Liver (tissue), 9 donors: Measurements from ENCODE around the gene LYST. TPM values are rescaled to one million over a fixed set of nuclear protein-coding genes. Genes with fewer than 3 reads are reported as not detected.

Source experiments
- DNase-seq: peaks from one replicate; pipeline ENCODE4 v3.0.0-alpha.2; 2017; ENCODE audit warnings: low spot score
- H3K27ac ChIP-seq, 2 donors: one replicate each; pipeline ENCODE4 v1.7.0; 2013; ENCODE audit warnings: inconsistent platforms in 2 of 2, low read length in 2 of 2, control low read depth in 1 of 2, low read depth in 1 of 2, mild to moderate bottlenecking in 1 of 2
- H3K27me3 ChIP-seq, 4 donors: one replicate each; pipeline versions ENCODE4 v1.6.1 to v1.7.0; 2013; ENCODE audit warnings: low read length in 3 of 4, inconsistent platforms in 1 of 4, mild to moderate bottlenecking in 1 of 4, moderate library complexity in 1 of 4; ENCODE audit not compliant: control insufficient read depth in 4 of 4, insufficient read depth in 4 of 4
- H3K36me3 ChIP-seq, 4 donors: one replicate each; pipeline versions ENCODE4 v1.6.1 to v1.7.0; 2013; ENCODE audit warnings: low read length in 3 of 4, mild to moderate bottlenecking in 3 of 4, low read depth in 1 of 4, moderate library complexity in 1 of 4; ENCODE audit not compliant: control insufficient read depth in 4 of 4, insufficient read depth in 3 of 4
- H3K4me1 ChIP-seq, 4 donors: one replicate each; pipeline versions ENCODE4 v1.6.1 to v1.7.0; 2013; ENCODE audit warnings: low read length in 3 of 4, mild to moderate bottlenecking in 3 of 4, moderate library complexity in 1 of 4; ENCODE audit not compliant: control insufficient read depth in 4 of 4, insufficient read depth in 4 of 4
- H3K4me3 ChIP-seq, 3 donors: one replicate each; pipeline versions ENCODE4 v1.6.1 to v1.7.0; 2013; ENCODE audit warnings: low read length in 3 of 3, control low read depth in 1 of 3, low read depth in 1 of 3, mild to moderate bottlenecking in 1 of 3
- H3K9ac ChIP-seq, 2 donors: one replicate each; pipeline ENCODE4 v1.7.0; 2013; ENCODE audit warnings: low read length in 2 of 2, mild to moderate bottlenecking in 2 of 2, moderate library complexity in 2 of 2, control low read depth in 1 of 2, low read depth in 1 of 2
- H3K9me3 ChIP-seq, 4 donors: one replicate each; pipeline versions ENCODE4 v1.6.1 to v1.7.0; 2013; ENCODE audit warnings: low read length in 3 of 4; ENCODE audit not compliant: control insufficient read depth in 4 of 4
- EGR1 ChIP-seq, 2 donors: IDR thresholded peaks; 2 replicates each; pipeline ENCODE4 v1.6.1; 2016 to 2018; ENCODE audit warnings: antibody characterized with exemption in 2 of 2, low read depth in 2 of 2
- FOXA1 ChIP-seq: IDR thresholded peaks from 2 replicates; pipeline ENCODE4 v1.6.1; 2016; ENCODE audit warnings: antibody characterized with exemption
- FOXA2 ChIP-seq: IDR thresholded peaks from 2 replicates; pipeline ENCODE4 v1.6.1; 2016; ENCODE audit warnings: antibody characterized with exemption
- GABPA ChIP-seq, 2 donors: IDR thresholded peaks in 1 of 2; conservative IDR thresholded peaks in 1 of 2; 2 replicates each; pipeline ENCODE4 v1.6.1; 2016; ENCODE audit warnings: antibody characterized with exemption in 2 of 2, mild to moderate bottlenecking in 1 of 2, moderate library complexity in 1 of 2
- HNF4A ChIP-seq, 2 donors: conservative IDR thresholded peaks; 2 replicates each; pipeline ENCODE4 v1.6.1; 2016; ENCODE audit warnings: antibody characterized with exemption in 2 of 2, mild to moderate bottlenecking in 2 of 2
- HNF4G ChIP-seq: IDR thresholded peaks from 2 replicates; pipeline ENCODE4 v1.6.1; 2016; ENCODE audit warnings: antibody characterized with exemption
- JUND ChIP-seq, 2 donors: IDR thresholded peaks; 2 replicates each; pipeline ENCODE4 v1.6.1; 2016; ENCODE audit warnings: antibody characterized with exemption in 2 of 2
- NR2F2 ChIP-seq: IDR thresholded peaks from 2 replicates; pipeline ENCODE4 v1.6.1; 2016; ENCODE audit warnings: antibody characterized with exemption
- RAD21 ChIP-seq, 2 donors: IDR thresholded peaks; 2 replicates each; pipeline ENCODE4 v1.6.1; 2016; ENCODE audit warnings: antibody characterized with exemption in 2 of 2, mild to moderate bottlenecking in 2 of 2
- RXRA ChIP-seq, 2 donors: IDR thresholded peaks; 2 replicates each; pipeline ENCODE4 v1.6.1; 2017 to 2018; ENCODE audit warnings: antibody characterized with exemption in 2 of 2, mild to moderate bottlenecking in 1 of 2
- SP1 ChIP-seq: IDR thresholded peaks from 2 replicates; pipeline ENCODE4 v1.6.1; 2018; ENCODE audit warnings: antibody characterized with exemption, mild to moderate bottlenecking
- TAF1 ChIP-seq: conservative IDR thresholded peaks from 2 replicates; pipeline ENCODE4 v1.6.1; 2016; ENCODE audit warnings: antibody characterized with exemption, mild to moderate bottlenecking
- YY1 ChIP-seq: IDR thresholded peaks from 2 replicates; pipeline ENCODE4 v1.6.1; 2016; ENCODE audit warnings: antibody characterized with exemption, mild to moderate bottlenecking
- WGBS: extraction: QIAGEN DNeasy Blood & Tissue Kit; methylation state at CpG from one replicate; pipeline ENCODE4 v1.1.7; 2013; 5-methylcytosine and 5-hydroxymethylcytosine counted together
- polyA plus RNA-seq, 2 donors: library from polyadenylated mRNA; stranded (reverse) in 1 of 2; unstranded in 1 of 2; fragments of 200-250 nt in 1 of 2; fragments of >200 nt in 1 of 2; fragmentation: Nextera tagmentation in 1 of 2; extraction: Ambion mirVana in 1 of 2; gene quantifications; one replicate each; pipeline versions ENCODE4 v1.2.1 to v1.2.3, GENCODE V29; 2013 to 2015
- total RNA-seq, 2 donors: library from RNA; depleted of rRNA; stranded (reverse); fragments of >200 nt; gene quantifications; one replicate each; pipeline ENCODE4 v1.2.3, GENCODE V29; 2014
- TF ChIP-seq, protein P1 (sequence below): IDR thresholded peaks from 2 replicates; pipeline ENCODE4 v1.6.1; 2016; ENCODE audit warnings: antibody characterized with exemption, mild to moderate bottlenecking
- TF ChIP-seq, protein P2 (sequence below): fragments of 150-350 bp; IDR thresholded peaks from 2 replicates; pipeline ENCODE4 v1.5.1; 2017; ENCODE audit warnings: improper control_type of control experiment, low read depth, low read length; ENCODE audit not compliant: missing input control
- TF ChIP-seq, protein P3 (sequence below): IDR thresholded peaks from 2 replicates; pipeline ENCODE4 v1.6.1; 2016; ENCODE audit warnings: antibody characterized with exemption
- TF ChIP-seq, protein P4 (sequence below): IDR thresholded peaks from 2 replicates; pipeline ENCODE4 v1.6.1; 2016; ENCODE audit warnings: antibody characterized with exemption
- TF ChIP-seq, protein P5 (sequence below): IDR thresholded peaks from 2 replicates; pipeline ENCODE4 v1.6.1; 2016; ENCODE audit warnings: antibody characterized with exemption
- donor health status: healthy.
- donor health status: healthy.
- donor health status: healthy.
- donor health status: healthy.
- donor health status: healthy.

Gene LYST
- total and polyA plus RNA-seq, 4 donors = 3.4 to 45.9 (median 14.2) TPM

DNA sequence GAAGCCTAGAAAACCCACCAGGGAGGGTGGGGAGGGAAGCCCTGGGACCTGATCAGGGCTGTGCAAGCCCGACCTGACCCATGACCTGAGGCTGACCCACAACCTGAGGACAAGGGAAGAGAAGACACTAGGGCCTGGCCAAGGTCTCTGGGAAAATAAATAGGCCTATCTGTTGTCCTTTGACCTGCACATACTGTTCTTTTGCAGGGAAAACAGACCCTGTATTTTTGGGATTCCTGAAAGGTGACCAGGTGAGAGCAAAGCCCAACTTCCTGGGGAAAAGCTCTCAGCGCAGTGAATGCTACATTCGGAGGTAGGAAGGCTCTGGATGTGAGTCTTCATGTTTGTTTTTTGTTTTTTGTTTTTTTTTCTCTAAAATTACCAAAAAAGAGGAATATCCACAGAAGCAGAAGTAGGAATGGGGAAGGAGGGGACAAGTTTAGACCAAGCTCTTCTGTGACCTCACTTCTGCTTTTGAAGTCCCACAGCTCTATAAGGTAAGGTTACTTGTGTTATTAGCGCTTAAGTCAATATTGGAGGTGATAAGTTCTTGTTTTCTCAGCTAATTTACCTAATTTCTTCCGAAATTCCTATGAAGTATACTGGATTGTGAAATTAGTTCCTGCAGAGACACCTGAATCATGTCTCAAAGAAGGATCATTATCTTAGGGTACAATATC lies 26.2 kb upstream of the LYST start:
- Histone ChIP-seq H3K9ac (peak overlapping the region; percentile 22 to 83), H3K4me1 (peaks cover 7 to 17% (median 12%) of the 10 kb centered on the region in 4 donors), H3K9me3 (no peaks in the 10 kb centered on the region), H3K27ac (peak overlapping the region; percentile 64 to 69), H3K36me3 (peaks cover 0 to 2% (median 0%) of the 10 kb centered on the region in 4 donors), H3K4me3 (peak overlapping the region; percentile 64 to 97 (median 87)), H3K27me3 (no peaks in the 10 kb centered on the region)
- 32% methylated on average over 5 of the region's 5 CpGs for WGBS
- peak; percentile 45 for DNase-seq
- peak; percentile 92 to 98 for TF ChIP-seq HNF4A (conservative IDR thresholded peaks at IDR 0.05)
- TF ChIP-seq, protein P1, sequence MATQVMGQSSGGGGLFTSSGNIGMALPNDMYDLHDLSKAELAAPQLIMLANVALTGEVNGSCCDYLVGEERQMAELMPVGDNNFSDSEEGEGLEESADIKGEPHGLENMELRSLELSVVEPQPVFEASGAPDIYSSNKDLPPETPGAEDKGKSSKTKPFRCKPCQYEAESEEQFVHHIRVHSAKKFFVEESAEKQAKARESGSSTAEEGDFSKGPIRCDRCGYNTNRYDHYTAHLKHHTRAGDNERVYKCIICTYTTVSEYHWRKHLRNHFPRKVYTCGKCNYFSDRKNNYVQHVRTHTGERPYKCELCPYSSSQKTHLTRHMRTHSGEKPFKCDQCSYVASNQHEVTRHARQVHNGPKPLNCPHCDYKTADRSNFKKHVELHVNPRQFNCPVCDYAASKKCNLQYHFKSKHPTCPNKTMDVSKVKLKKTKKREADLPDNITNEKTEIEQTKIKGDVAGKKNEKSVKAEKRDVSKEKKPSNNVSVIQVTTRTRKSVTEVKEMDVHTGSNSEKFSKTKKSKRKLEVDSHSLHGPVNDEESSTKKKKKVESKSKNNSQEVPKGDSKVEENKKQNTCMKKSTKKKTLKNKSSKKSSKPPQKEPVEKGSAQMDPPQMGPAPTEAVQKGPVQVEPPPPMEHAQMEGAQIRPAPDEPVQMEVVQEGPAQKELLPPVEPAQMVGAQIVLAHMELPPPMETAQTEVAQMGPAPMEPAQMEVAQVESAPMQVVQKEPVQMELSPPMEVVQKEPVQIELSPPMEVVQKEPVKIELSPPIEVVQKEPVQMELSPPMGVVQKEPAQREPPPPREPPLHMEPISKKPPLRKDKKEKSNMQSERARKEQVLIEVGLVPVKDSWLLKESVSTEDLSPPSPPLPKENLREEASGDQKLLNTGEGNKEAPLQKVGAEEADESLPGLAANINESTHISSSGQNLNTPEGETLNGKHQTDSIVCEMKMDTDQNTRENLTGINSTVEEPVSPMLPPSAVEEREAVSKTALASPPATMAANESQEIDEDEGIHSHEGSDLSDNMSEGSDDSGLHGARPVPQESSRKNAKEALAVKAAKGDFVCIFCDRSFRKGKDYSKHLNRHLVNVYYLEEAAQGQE = peak; percentile 78
- peak; percentile 89 for TF ChIP-seq SP1
- TF ChIP-seq HNF4G = peak; percentile 85
- TF ChIP-seq, protein P2, sequence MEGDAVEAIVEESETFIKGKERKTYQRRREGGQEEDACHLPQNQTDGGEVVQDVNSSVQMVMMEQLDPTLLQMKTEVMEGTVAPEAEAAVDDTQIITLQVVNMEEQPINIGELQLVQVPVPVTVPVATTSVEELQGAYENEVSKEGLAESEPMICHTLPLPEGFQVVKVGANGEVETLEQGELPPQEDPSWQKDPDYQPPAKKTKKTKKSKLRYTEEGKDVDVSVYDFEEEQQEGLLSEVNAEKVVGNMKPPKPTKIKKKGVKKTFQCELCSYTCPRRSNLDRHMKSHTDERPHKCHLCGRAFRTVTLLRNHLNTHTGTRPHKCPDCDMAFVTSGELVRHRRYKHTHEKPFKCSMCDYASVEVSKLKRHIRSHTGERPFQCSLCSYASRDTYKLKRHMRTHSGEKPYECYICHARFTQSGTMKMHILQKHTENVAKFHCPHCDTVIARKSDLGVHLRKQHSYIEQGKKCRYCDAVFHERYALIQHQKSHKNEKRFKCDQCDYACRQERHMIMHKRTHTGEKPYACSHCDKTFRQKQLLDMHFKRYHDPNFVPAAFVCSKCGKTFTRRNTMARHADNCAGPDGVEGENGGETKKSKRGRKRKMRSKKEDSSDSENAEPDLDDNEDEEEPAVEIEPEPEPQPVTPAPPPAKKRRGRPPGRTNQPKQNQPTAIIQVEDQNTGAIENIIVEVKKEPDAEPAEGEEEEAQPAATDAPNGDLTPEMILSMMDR = no peak
- TF ChIP-seq, protein P3, sequence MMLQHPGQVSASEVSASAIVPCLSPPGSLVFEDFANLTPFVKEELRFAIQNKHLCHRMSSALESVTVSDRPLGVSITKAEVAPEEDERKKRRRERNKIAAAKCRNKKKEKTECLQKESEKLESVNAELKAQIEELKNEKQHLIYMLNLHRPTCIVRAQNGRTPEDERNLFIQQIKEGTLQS = peak; percentile 68
- TF ChIP-seq GABPA (IDR thresholded peaks at IDR 0.05 in 1 of 2, conservative IDR thresholded peaks at IDR 0.05 in 1 of 2) = peak in 1 of 2 donors; percentile 53
- peak; percentile 58 for TF ChIP-seq YY1
- TF ChIP-seq FOXA1 = peak; percentile 43
- peak; percentile 89 for TF ChIP-seq TAF1
- TF ChIP-seq, protein P4, sequence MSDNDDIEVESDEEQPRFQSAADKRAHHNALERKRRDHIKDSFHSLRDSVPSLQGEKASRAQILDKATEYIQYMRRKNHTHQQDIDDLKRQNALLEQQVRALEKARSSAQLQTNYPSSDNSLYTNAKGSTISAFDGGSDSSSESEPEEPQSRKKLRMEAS = peak; percentile 75
- peak; percentile 56 to 92 for TF ChIP-seq JUND (IDR thresholded peaks at IDR 0.05)
- TF ChIP-seq FOXA2 = peak; percentile 82
- TF ChIP-seq NR2F2 = peak; percentile 89
- TF ChIP-seq EGR1 (IDR thresholded peaks at IDR 0.05; ENCODE audit: low read depth in 2 of 2) = peak in 1 of 2 donors; percentile 85
- TF ChIP-seq, protein P5, sequence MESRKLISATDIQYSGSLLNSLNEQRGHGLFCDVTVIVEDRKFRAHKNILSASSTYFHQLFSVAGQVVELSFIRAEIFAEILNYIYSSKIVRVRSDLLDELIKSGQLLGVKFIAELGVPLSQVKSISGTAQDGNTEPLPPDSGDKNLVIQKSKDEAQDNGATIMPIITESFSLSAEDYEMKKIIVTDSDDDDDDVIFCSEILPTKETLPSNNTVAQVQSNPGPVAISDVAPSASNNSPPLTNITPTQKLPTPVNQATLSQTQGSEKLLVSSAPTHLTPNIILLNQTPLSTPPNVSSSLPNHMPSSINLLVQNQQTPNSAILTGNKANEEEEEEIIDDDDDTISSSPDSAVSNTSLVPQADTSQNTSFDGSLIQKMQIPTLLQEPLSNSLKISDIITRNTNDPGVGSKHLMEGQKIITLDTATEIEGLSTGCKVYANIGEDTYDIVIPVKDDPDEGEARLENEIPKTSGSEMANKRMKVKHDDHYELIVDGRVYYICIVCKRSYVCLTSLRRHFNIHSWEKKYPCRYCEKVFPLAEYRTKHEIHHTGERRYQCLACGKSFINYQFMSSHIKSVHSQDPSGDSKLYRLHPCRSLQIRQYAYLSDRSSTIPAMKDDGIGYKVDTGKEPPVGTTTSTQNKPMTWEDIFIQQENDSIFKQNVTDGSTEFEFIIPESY = peak; percentile 71
- TF ChIP-seq RXRA (IDR thresholded peaks at IDR 0.05) = peak; percentile 99 to 100
- TF ChIP-seq RAD21 (IDR thresholded peaks at IDR 0.05) = peak; percentile 44 to 53
